Spleen (tissue), 11 donors: ENCODE results near the gene RABAC1. TPM values are rescaled to one million over a fixed set of nuclear protein-coding genes. Genes with fewer than 3 reads are reported as not detected.

Experiments
- DNase-seq: peaks from one replicate; pipeline ENCODE4 v3.0.0-alpha.2; 2020
- H3K27ac ChIP-seq, 8 donors: fragments of 200-600 bp; sonication (generic) in 7 of 8; 1 replicate in 4 of 8; 2 replicates in 4 of 8; pipeline versions ENCODE4 v1.5.0 to v1.8.0; 2016 to 2021; ENCODE audit warnings: inconsistent platforms in 4 of 8, mild to moderate bottlenecking in 4 of 8, moderate library complexity in 1 of 8
- H3K27me3 ChIP-seq, 7 donors: fragments of 200-600 bp; sonication (generic) in 6 of 7; replicated peaks in 1 of 7; 1 replicate in 4 of 7; 2 replicates in 3 of 7; pipeline versions ENCODE4 v1.5.0 to v1.8.0; 2016 to 2021; ENCODE audit warnings: inconsistent platforms in 3 of 7, mild to moderate bottlenecking in 1 of 7
- H3K36me3 ChIP-seq, 6 donors: fragments of 200-600 bp; sonication (generic) in 5 of 6; 1 replicate in 4 of 6; 2 replicates in 2 of 6; pipeline versions ENCODE4 v1.5.0 to v1.8.0; 2016 to 2021; ENCODE audit warnings: inconsistent platforms in 2 of 6
- H3K4me1 ChIP-seq, 6 donors: fragments of 200-600 bp; sonication (generic) in 5 of 6; 1 replicate in 3 of 6; 2 replicates in 3 of 6; pipeline versions ENCODE4 v1.5.0 to v1.8.0; 2016 to 2021; ENCODE audit warnings: inconsistent platforms in 3 of 6
- H3K4me3 ChIP-seq, 8 donors: fragments of 200-600 bp; sonication (generic) in 7 of 8; 1 replicate in 4 of 8; 2 replicates in 4 of 8; pipeline versions ENCODE4 v1.5.0 to v1.8.0; 2016 to 2021; ENCODE audit warnings: inconsistent platforms in 4 of 8, mild to moderate bottlenecking in 4 of 8, moderate library complexity in 2 of 8
- H3K9me3 ChIP-seq, 8 donors: fragments of 200-600 bp; sonication (generic) in 7 of 8; 1 replicate in 4 of 8; 2 replicates in 4 of 8; pipeline versions ENCODE4 v1.5.0 to v1.8.0; 2016 to 2021; ENCODE audit warnings: inconsistent platforms in 4 of 8
- CTCF ChIP-seq, 11 experiments: fragments of 200-600 bp in 7 of 11; fragments of 450-650 bp in 4 of 11; sonication (generic) in 4 of 11; IDR thresholded peaks in 8 of 11; conservative IDR thresholded peaks in 3 of 11; 1 replicate in 7 of 11; 2 replicates in 4 of 11; pipeline versions ENCODE4 v1.4.0 to v1.8.0; 2016 to 2021; ENCODE audit warnings: antibody characterized with exemption in 11 of 11, inconsistent platforms in 4 of 11, mild to moderate bottlenecking in 1 of 11
- POLR2A ChIP-seq, 3 donors: fragments of 450-650 bp; IDR thresholded peaks; one replicate each; pipeline ENCODE4 v1.5.1; 2017; ENCODE audit warnings: antibody characterized with exemption in 3 of 3, mild to moderate bottlenecking in 1 of 3
- POLR2AphosphoS5 ChIP-seq, 3 donors: sonication (generic); formaldehyde crosslinking; IDR thresholded peaks; one replicate each; pipeline ENCODE4 v1.5.1; 2017; ENCODE audit warnings: antibody characterized with exemption in 3 of 3
- WGBS, 5 donors: extraction: QIAGEN DNeasy Blood & Tissue Kit in 3 of 5; methylation state at CpG; one replicate each; pipeline versions ENCODE4 v1.1.5 to v1.1.7; 2013 to 2018; 5-methylcytosine and 5-hydroxymethylcytosine counted together
- intact Hi-C: fragments of 100-400 bp; cut with DNase I; formaldehyde crosslinking; loops from one replicate; pipeline ENCODE4 v1.15.0; 2023; ENCODE audit warnings: low total_unique reads
- polyA plus RNA-seq, 3 donors: library from polyadenylated mRNA; stranded (reverse); fragments of 200-250 nt; gene quantifications; one replicate each; pipeline ENCODE4 v1.2.1, GENCODE V29; 2013
- total RNA-seq, 7 donors: library from RNA; depleted of rRNA in 3 of 7; stranded (reverse); fragments of >200 nt in 3 of 7; fragmentation: NEBNext Ultra II Directional in 4 of 7; extraction: Animal tissue kit (Norgen Biotek cat#: 25700) in 4 of 7; gene quantifications; one replicate each; pipeline versions ENCODE4 v1.1.0 to v1.2.1, GENCODE V29; 2016 to 2021
- donor health status: healthy with polysubstance abuse.
- donor health status: DM: no; HTN: no; CAD: no; lungs with moderate emphysema.
- donor health status: DM: no; HTN: no; CAD: no.
- donor health status: Bipolar disorder and iron deficiency.
- donor health status: healthy.
- donor health status: DM: no; HTN: no; CAD: no.
- donor health status: DM: yes; HTN: yes; CAD: no.

The RABAC1 gene
- total and polyA plus RNA-seq, 10 donors = 85.6 to 165 (median 134) TPM

GRCh38 chr19:41908724-41909464 lies 50.2 kb downstream of the RABAC1 start:
- Histone ChIP-seq H3K4me1 (peaks cover 0 to 44% (median 18%) of the 10 kb centered on the region in 6 donors), H3K4me3 (no peak overlapping the region), H3K27me3 (peaks cover 0 to 30% (median 21%) of the 10 kb centered on the region in 7 donors), H3K27ac (no peak overlapping the region), H3K36me3 (peaks cover 0 to 47% (median 43%) of the 10 kb centered on the region in 6 donors), H3K9me3 (no peaks in the 10 kb centered on the region)
- TF ChIP-seq POLR2A (IDR thresholded peaks at IDR 0.05) (no peak), POLR2AphosphoS5 (IDR thresholded peaks at IDR 0.05) (peak; percentile 14 to 65 (median 36))
- intact Hi-C loops = no loop called here
- no peak for DNase-seq
- WGBS, 5 donors = 79 to 89% (median 82%) methylated on average over 11 of the region's 11 CpGs

GRCh38 chr19:41907994-41908615 lies 51.0 kb downstream of the RABAC1 start:
- intact Hi-C loops = no loop called here
- no peak overlapping the region for H3K27ac ChIP-seq
- TF ChIP-seq POLR2A (IDR thresholded peaks at IDR 0.05) (no peak), POLR2AphosphoS5 (IDR thresholded peaks at IDR 0.05) (peak; percentile 44 to 75 (median 55))
- H3K36me3 ChIP-seq = peaks cover 4 to 55% (median 51%) of the 10 kb centered on the region in 6 donors
- H3K27me3 ChIP-seq = peaks cover 0 to 22% (median 16%) of the 10 kb centered on the region in 7 donors
- no peaks in the 10 kb centered on the region for H3K9me3 ChIP-seq
- no peak overlapping the region for H3K4me3 ChIP-seq
- WGBS, 5 donors = 80 to 92% (median 88%) methylated on average over 24 to 25 of the region's 25 CpGs
- peaks cover 0 to 36% (median 13%) of the 10 kb centered on the region in 6 donors for H3K4me1 ChIP-seq
- DNase-seq = no peak

GRCh38 chr19:41906916-41907680 lies 52.0 kb downstream of the RABAC1 start:
- peaks cover 0 to 26% (median 3%) of the 10 kb centered on the region in 6 donors for H3K4me1 ChIP-seq
- H3K27me3 ChIP-seq = peaks cover 0 to 12% (median 5%) of the 10 kb centered on the region in 7 donors
- H3K36me3 ChIP-seq = peaks cover 6 to 65% (median 61%) of the 10 kb centered on the region in 6 donors
- H3K4me3 ChIP-seq = no peak overlapping the region
- intact Hi-C loops = no loop called here
- WGBS, 5 donors = 79 to 85% (median 81%) methylated on average over 21 of the region's 21 CpGs
- peak; percentile 70 for DNase-seq
- TF ChIP-seq POLR2AphosphoS5 (IDR thresholded peaks at IDR 0.05) (peak; percentile 20 to 70 (median 21)), CTCF (IDR thresholded peaks at IDR 0.05 in 8 of 11, conservative IDR thresholded peaks at IDR 0.05 in 3 of 11) (no peak)
- H3K27ac ChIP-seq = no peak overlapping the region
- no peaks in the 10 kb centered on the region for H3K9me3 ChIP-seq

Other genes starting within 250 kb of the RABAC1 start
- 10 to 100 TPM in 1 of 7 donors, 1 to 10 TPM in 5, under 1 TPM in 1; 0.88 to 14.8 (median 2.4) TPM for gene CEACAM6, start 203.8 kb downstream of the RABAC1 start, total RNA-seq
- under 1 TPM; 0.27 to 0.48 (median 0.45) TPM for gene CEACAM6, start 203.8 kb downstream of the RABAC1 start, polyA plus RNA-seq
- 10 to 100 TPM in 5 of 7 donors, 1 to 10 TPM in 2; 3.8 to 31.9 (median 13.5) TPM for gene CEACAM3, start 162.7 kb downstream of the RABAC1 start, total RNA-seq
- gene CEACAM3, start 162.7 kb downstream of the RABAC1 start, polyA plus RNA-seq = 1 to 10 TPM in 2 of 3 donors, under 1 TPM in 1; 0.55 to 4.0 (median 1.6) TPM
- gene LYPD4, start 114.6 kb downstream of the RABAC1 start, total RNA-seq = not detected
- gene LYPD4, start 114.6 kb downstream of the RABAC1 start, polyA plus RNA-seq = under 1 TPM in 1 of 3 donors, not detected in 2; 0.04 TPM
- gene DMRTC2, start 114.3 kb downstream of the RABAC1 start, total RNA-seq = not detected
- not detected for gene DMRTC2, start 114.3 kb downstream of the RABAC1 start, polyA plus RNA-seq
- 1,000 to 10,000 TPM in 4 of 7 donors, 100 to 1,000 TPM in 3; 744 to 2,126 (median 1,870) TPM for gene RPS19, start 99.1 kb downstream of the RABAC1 start, total RNA-seq
- 1,000 to 10,000 TPM; 5,153 to 8,491 (median 7,946) TPM for gene RPS19, start 99.1 kb downstream of the RABAC1 start, polyA plus RNA-seq
- gene CD79A, start 82.0 kb downstream of the RABAC1 start, total RNA-seq = 100 to 1,000 TPM; 222 to 361 (median 269) TPM
- gene CD79A, start 82.0 kb downstream of the RABAC1 start, polyA plus RNA-seq = 1,000 to 10,000 TPM in 1 of 3 donors, 100 to 1,000 TPM in 2; 748 to 1,033 (median 986) TPM
- gene ARHGEF1, start 76.1 kb downstream of the RABAC1 start, total RNA-seq = 100 to 1,000 TPM; 238 to 473 (median 382) TPM
- 100 to 1,000 TPM; 314 to 543 (median 478) TPM for gene ARHGEF1, start 76.1 kb downstream of the RABAC1 start, polyA plus RNA-seq
- 1 to 10 TPM in 5 of 7 donors, under 1 TPM in 2; 0.46 to 3.0 (median 1.6) TPM for gene ERFL, start 30.9 kb downstream of the RABAC1 start, total RNA-seq
- gene ERFL, start 30.9 kb downstream of the RABAC1 start, polyA plus RNA-seq = 1 to 10 TPM; 2.2 to 2.4 (median 2.2) TPM
- 1 to 10 TPM in 5 of 7 donors, under 1 TPM in 2; 0.72 to 2.2 (median 1.9) TPM for gene ATP1A3, start 34.9 kb upstream of the RABAC1 start, total RNA-seq
- under 1 TPM; 0.39 to 0.83 (median 0.53) TPM for gene ATP1A3, start 34.9 kb upstream of the RABAC1 start, polyA plus RNA-seq
- gene GRIK5, start 110.9 kb upstream of the RABAC1 start, total RNA-seq = 1 to 10 TPM in 6 of 7 donors, under 1 TPM in 1; 0.98 to 4.7 (median 2.2) TPM
- 1 to 10 TPM in 2 of 3 donors, under 1 TPM in 1; 0.94 to 1.4 (median 1.4) TPM for gene GRIK5, start 110.9 kb upstream of the RABAC1 start, polyA plus RNA-seq
- gene ZNF574, start 116.8 kb upstream of the RABAC1 start, total RNA-seq = 10 to 100 TPM; 12.0 to 21.0 (median 17.4) TPM
- gene ZNF574, start 116.8 kb upstream of the RABAC1 start, polyA plus RNA-seq = 10 to 100 TPM in 1 of 3 donors, 1 to 10 TPM in 2; 4.7 to 10.5 (median 4.9) TPM
- gene POU2F2, start 173.1 kb upstream of the RABAC1 start, total RNA-seq = 10 to 100 TPM; 22.7 to 67.4 (median 45.4) TPM
- 10 to 100 TPM; 22.3 to 48.5 (median 33.3) TPM for gene POU2F2, start 173.1 kb upstream of the RABAC1 start, polyA plus RNA-seq